Lower lobe of right lung (tissue), 2 donors: Measurements from ENCODE around the gene TMEM178A. TPM values are rescaled to one million over a fixed set of nuclear protein-coding genes. Genes with fewer than 3 reads are reported as not detected.

Source experiments
- ATAC-seq, 2 donors: fragments of 200-7000 bp; cut with Tn5 transposase; one replicate each; pipeline ENCODE4 v1.9.1; 2020 to 2022; ENCODE audit warnings: mild to moderate bottlenecking in 2 of 2, moderate library complexity in 2 of 2
- DNase-seq: peaks from one replicate; pipeline ENCODE4 v3.0.0-alpha.2; 2020
- H3K27ac ChIP-seq: fragments of 200-600 bp; one replicate; pipeline ENCODE4 v1.8.0; 2022
- H3K27me3 ChIP-seq: fragments of 200-600 bp; one replicate; pipeline ENCODE4 v1.8.0; 2022; ENCODE audit warnings: low read depth
- H3K36me3 ChIP-seq: fragments of 200-600 bp; one replicate; pipeline ENCODE4 v1.8.0; 2022; ENCODE audit warnings: mild to moderate bottlenecking
- H3K4me1 ChIP-seq: fragments of 200-600 bp; one replicate; pipeline ENCODE4 v1.8.0; 2022
- H3K4me3 ChIP-seq: fragments of 200-600 bp; one replicate; pipeline ENCODE4 v1.8.0; 2022; ENCODE audit warnings: mild to moderate bottlenecking
- H3K9me3 ChIP-seq: fragments of 200-600 bp; one replicate; pipeline ENCODE4 v1.8.0; 2022
- CTCF ChIP-seq: fragments of 200-600 bp; IDR thresholded peaks from one replicate; pipeline ENCODE4 v1.8.0; 2022; ENCODE audit warnings: antibody characterized with exemption, mild to moderate bottlenecking
- intact Hi-C: fragments of 100-400 bp; cut with DNase I; formaldehyde crosslinking; loops from one replicate; pipeline ENCODE4 v1.11.0; 2022
- total RNA-seq: library from RNA; stranded (reverse); fragmentation: NEBNext Ultra II Directional; extraction: Animal tissue kit (Norgen Biotek cat#: 25700); gene quantifications from one replicate; pipeline ENCODE4 v1.2.1, GENCODE V29; 2021
- donor health status: DM: no; HTN: yes; CAD: no; lungs with severe emphysema.

TMEM178A gene
- total RNA-seq, 1 donor from 2014 or later, result 3.2 TPM

DNA sequence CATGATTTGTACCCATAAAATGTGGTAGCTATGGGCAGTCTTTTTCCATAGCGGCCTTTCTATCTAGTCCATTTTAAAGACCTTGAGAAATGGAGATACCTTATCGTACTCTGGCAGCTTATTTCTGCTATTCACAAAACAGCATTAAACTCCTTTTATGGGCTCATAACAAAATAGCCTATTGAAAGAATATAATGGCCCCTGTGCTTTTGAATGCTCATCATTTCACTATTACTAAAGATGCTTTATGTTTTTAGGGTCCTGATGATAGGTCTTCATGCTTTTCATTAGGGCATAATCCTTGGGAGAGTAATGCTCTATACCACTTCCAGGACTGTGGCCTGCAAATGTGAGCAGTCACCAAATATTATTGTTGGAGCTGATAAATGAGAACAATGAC lies 7.3 kb upstream of the TMEM178A start:
- H3K4me3 ChIP-seq, result no peak overlapping the region
- intact Hi-C loops, result no loop called here
- ATAC-seq, result no peak
- no peaks in the 10 kb centered on the region for H3K4me1 ChIP-seq
- no peak for TF ChIP-seq CTCF
- no peak overlapping the region for H3K27ac ChIP-seq
- H3K9me3 ChIP-seq, result no peaks in the 10 kb centered on the region
- H3K27me3 ChIP-seq, result no peaks in the 10 kb centered on the region
- no peaks in the 10 kb centered on the region for H3K36me3 ChIP-seq
- no peak for DNase-seq

- intact Hi-C loops, result no loop called here
- Histone ChIP-seq H3K9me3 (no peaks in the 10 kb centered on the region), H3K4me3 (no peak overlapping the region), H3K4me1 (no peaks in the 10 kb centered on the region), H3K27me3 (no peaks in the 10 kb centered on the region), H3K36me3 (no peaks in the 10 kb centered on the region), H3K27ac (no peak overlapping the region)
- no peak for TF ChIP-seq CTCF
- DNase-seq (no peak), ATAC-seq (no peak)
Measured at GRCh38 chr2:39659765-39660611, 5.7 kb upstream of the TMEM178A start.

- no peaks in the 10 kb centered on the region for H3K4me1 ChIP-seq
- intact Hi-C loops, result no loop called here
- no peak for TF ChIP-seq CTCF
- no peak overlapping the region for H3K4me3 ChIP-seq
- no peak for ATAC-seq
- no peaks in the 10 kb centered on the region for H3K9me3 ChIP-seq
- H3K27ac ChIP-seq, result no peak overlapping the region
- no peaks in the 10 kb centered on the region for H3K27me3 ChIP-seq
- DNase-seq, result no peak
- H3K36me3 ChIP-seq, result no peaks in the 10 kb centered on the region
Measured at GRCh38 chr2:39660612-39661236, 5.0 kb upstream of the TMEM178A start.

- no peak overlapping the region for H3K4me3 ChIP-seq
- no peaks in the 10 kb centered on the region for H3K36me3 ChIP-seq
- H3K27me3 ChIP-seq, result peaks cover 5% of the 10 kb centered on the region
- TF ChIP-seq CTCF, result no peak
- DNase-seq (no peak), ATAC-seq (no peak)
- intact Hi-C loops, result no loop called here
- H3K9me3 ChIP-seq, result no peaks in the 10 kb centered on the region
- H3K27ac ChIP-seq, result no peak overlapping the region
- H3K4me1 ChIP-seq, result peaks cover 5% of the 10 kb centered on the region
Measured at GRCh38 chr2:39661826-39662225, 3.9 kb upstream of the TMEM178A start.

- DNase-seq (no peak), ATAC-seq (no peak)
- Histone ChIP-seq H3K27me3 (peaks cover 20% of the 10 kb centered on the region), H3K9me3 (no peaks in the 10 kb centered on the region), H3K4me3 (no peak overlapping the region), H3K36me3 (no peaks in the 10 kb centered on the region), H3K27ac (no peak overlapping the region), H3K4me1 (peaks cover 6% of the 10 kb centered on the region)
- intact Hi-C loops, result no loop called here
- TF ChIP-seq CTCF, result no peak
Measured at GRCh38 chr2:39663187-39663930, 2.4 kb upstream of the TMEM178A start.
